ENCODE results near the gene VPS8.

DNA sequence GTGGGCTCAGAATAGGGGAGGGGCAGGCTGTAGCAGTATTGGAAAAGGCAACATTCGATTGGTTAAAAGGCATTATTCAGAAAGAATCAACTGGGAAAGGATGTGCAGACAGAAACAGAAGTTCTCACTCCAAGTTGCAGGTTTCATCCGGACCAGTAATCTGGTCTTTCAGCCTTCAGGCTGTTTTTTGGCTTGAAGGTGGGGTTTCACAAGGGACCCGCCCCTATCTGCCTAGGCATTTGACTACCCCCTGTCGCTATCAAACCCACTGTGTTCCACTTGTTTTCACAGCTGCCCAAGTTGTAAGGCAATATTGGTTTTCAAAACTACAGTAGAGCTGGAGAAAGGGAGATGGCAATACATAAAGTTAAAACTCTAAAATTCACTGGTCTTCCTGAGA, 96.9 kb downstream of the VPS8 start:
- TF ChIP-seq, protein P1, sequence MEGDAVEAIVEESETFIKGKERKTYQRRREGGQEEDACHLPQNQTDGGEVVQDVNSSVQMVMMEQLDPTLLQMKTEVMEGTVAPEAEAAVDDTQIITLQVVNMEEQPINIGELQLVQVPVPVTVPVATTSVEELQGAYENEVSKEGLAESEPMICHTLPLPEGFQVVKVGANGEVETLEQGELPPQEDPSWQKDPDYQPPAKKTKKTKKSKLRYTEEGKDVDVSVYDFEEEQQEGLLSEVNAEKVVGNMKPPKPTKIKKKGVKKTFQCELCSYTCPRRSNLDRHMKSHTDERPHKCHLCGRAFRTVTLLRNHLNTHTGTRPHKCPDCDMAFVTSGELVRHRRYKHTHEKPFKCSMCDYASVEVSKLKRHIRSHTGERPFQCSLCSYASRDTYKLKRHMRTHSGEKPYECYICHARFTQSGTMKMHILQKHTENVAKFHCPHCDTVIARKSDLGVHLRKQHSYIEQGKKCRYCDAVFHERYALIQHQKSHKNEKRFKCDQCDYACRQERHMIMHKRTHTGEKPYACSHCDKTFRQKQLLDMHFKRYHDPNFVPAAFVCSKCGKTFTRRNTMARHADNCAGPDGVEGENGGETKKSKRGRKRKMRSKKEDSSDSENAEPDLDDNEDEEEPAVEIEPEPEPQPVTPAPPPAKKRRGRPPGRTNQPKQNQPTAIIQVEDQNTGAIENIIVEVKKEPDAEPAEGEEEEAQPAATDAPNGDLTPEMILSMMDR (IDR thresholded peaks at IDR 0.05; ENCODE audit: low read length), result no peak
- no peak for TF ChIP-seq EZH2 (IDR thresholded peaks at IDR 0.05; ENCODE audit: borderline replicate concordance, low read length)

Data from OCI-LY1 (cell line).